ENCODE measurements around the gene PKNOX2. TPM values are rescaled to one million over a fixed set of nuclear protein-coding genes. Genes with fewer than 3 reads are reported as not detected.

Gene PKNOX2
- total and polyA plus RNA-seq, 10 of the 15 experiments (the other 5 are each of a cell fraction or from before 2014, with no cell fraction given): not detected

DNA sequence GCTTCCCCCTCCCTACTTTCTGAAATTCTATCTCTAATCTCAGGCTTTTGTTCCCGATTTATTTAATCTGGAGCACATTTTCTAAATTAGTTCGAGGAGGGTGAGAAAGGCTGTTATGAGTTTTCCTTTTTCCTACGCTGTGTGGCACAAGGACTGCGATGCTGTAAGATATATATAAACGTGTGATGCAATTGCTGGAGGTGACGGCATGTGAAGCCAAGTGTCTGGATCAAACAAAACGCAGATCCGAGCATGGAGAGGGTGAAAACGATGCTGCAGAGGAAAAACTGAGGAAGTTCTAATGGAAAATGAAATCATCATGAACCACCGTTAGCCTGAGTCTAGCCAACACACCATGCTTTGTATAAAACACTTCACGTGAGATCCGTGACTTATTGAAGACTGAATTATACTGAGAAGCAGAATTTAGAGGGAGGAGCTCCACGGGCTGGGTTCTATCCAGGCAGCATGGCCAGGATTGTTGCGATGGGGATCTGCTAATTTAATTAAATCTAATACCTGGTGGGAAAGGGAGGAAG is 4.4 kb downstream of the PKNOX2 start:
- Histone ChIP-seq H3K27ac (ENCODE audit: control insufficient read depth, insufficient read depth) (no peak overlapping the region), H3K4me2 (ENCODE audit: control insufficient read depth, insufficient read depth) (no peak overlapping the region), H3K4me1 (ENCODE audit: control insufficient read depth, insufficient read depth, low read length) (no peaks in the 10 kb centered on the region; the same call in 1 of the 2 replicates), H3K36me3 (ENCODE audit: control insufficient read depth in 2 of 2, insufficient read depth in 2 of 2, low read length in 1 of 2) (no peaks in the 10 kb centered on the region), H2AFZ (ENCODE audit: control insufficient read depth, low read depth, low read length) (no peak overlapping the region), H3K79me2 (ENCODE audit: control insufficient read depth, insufficient read depth, low read length) (no peaks in the 10 kb centered on the region), H3K9me3 (replicated peaks; ENCODE audit: control insufficient read depth, insufficient read depth, low read length) (no peaks in the 10 kb centered on the region), H3K27me3 (replicated peaks in 1 of 2; ENCODE audit: control insufficient read depth in 2 of 2, insufficient read depth in 2 of 2, low read length in 1 of 2) (peaks cover 15 to 32% of the 10 kb centered on the region in 2 experiments), H4K20me1 (ENCODE audit: control insufficient read depth, insufficient read depth) (no peaks in the 10 kb centered on the region), H3K4me3 (no peak overlapping the region), H3K9ac (ENCODE audit: control insufficient read depth, insufficient read depth, low read length) (no peak overlapping the region)
- BruUV-seq (replicated peaks): no TSS peak
- in situ Hi-C loops (cut with MboI) (no loop called here), intact Hi-C loops (cut with micrococcal nuclease; ENCODE audit: unreplicated experiment) (loop anchor here (5.0 kb wide), 1 partner anchor 238 kb away; no protein-coding TSS in a partner anchor)
- DNase-seq (ENCODE audit: low read depth, low spot score) (no peak), FAIRE-seq (no peak), ATAC-seq (no peak)
- ChIA-PET CTCF (no interaction called here), RAD21 (ENCODE audit: unreplicated experiment) (interaction anchor here (1.6 kb wide), 1 partner anchor 176 kb away, joined by 3 read pairs; no protein-coding TSS in a partner anchor), SMC1A (ENCODE audit: uncharacterized antibody, unreplicated experiment) (interaction anchor here (0.7 kb wide), 1 partner anchor 10 kb away, joined by 3 read pairs; no protein-coding TSS in a partner anchor), POLR2A (no interaction called here)
- WGBS (ENCODE audit: insufficient coverage, insufficient replicate concordance, low lambda C conversion rate, missing lambda C conversion rate): 38% methylated on average over 14 of the region's 14 CpGs
- TF ChIP-seq TCF3 (IDR thresholded peaks at IDR 0.05; ENCODE audit: borderline replicate concordance, insufficient read depth, low read depth, low read length) (no peak), MTA2 (IDR thresholded peaks at IDR 0.05; ENCODE audit: low read depth) (no peak), NFXL1 (IDR thresholded peaks at IDR 0.05; ENCODE audit: borderline replicate concordance) (no peak), ZBTB11 (CRISPR knock-in tag; IDR thresholded peaks at IDR 0.05) (no peak), SMC3 (IDR thresholded peaks at IDR 0.05; ENCODE audit: borderline replicate concordance, low read length) (no peak), CHD4 (IDR thresholded peaks at IDR 0.05) (no peak), E2F8 (IDR thresholded peaks at IDR 0.05; ENCODE audit: low read depth, partially characterized antibody) (no peak), KDM1A (IDR thresholded peaks at IDR 0.05; ENCODE audit: borderline replicate concordance) (no peak), ZBED1 (IDR thresholded peaks at IDR 0.05; ENCODE audit: borderline replicate concordance) (no peak)
- TF ChIP-seq, protein P1, sequence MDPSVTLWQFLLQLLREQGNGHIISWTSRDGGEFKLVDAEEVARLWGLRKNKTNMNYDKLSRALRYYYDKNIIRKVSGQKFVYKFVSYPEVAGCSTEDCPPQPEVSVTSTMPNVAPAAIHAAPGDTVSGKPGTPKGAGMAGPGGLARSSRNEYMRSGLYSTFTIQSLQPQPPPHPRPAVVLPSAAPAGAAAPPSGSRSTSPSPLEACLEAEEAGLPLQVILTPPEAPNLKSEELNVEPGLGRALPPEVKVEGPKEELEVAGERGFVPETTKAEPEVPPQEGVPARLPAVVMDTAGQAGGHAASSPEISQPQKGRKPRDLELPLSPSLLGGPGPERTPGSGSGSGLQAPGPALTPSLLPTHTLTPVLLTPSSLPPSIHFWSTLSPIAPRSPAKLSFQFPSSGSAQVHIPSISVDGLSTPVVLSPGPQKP (IDR thresholded peaks at IDR 0.05; ENCODE audit: low read depth, low read length): no peak
- TF ChIP-seq, protein P2, sequence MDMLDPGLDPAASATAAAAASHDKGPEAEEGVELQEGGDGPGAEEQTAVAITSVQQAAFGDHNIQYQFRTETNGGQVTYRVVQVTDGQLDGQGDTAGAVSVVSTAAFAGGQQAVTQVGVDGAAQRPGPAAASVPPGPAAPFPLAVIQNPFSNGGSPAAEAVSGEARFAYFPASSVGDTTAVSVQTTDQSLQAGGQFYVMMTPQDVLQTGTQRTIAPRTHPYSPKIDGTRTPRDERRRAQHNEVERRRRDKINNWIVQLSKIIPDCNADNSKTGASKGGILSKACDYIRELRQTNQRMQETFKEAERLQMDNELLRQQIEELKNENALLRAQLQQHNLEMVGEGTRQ (IDR thresholded peaks at IDR 0.05; ENCODE audit: borderline replicate concordance, low read depth, low read length): no peak
- TF ChIP-seq, protein P3, sequence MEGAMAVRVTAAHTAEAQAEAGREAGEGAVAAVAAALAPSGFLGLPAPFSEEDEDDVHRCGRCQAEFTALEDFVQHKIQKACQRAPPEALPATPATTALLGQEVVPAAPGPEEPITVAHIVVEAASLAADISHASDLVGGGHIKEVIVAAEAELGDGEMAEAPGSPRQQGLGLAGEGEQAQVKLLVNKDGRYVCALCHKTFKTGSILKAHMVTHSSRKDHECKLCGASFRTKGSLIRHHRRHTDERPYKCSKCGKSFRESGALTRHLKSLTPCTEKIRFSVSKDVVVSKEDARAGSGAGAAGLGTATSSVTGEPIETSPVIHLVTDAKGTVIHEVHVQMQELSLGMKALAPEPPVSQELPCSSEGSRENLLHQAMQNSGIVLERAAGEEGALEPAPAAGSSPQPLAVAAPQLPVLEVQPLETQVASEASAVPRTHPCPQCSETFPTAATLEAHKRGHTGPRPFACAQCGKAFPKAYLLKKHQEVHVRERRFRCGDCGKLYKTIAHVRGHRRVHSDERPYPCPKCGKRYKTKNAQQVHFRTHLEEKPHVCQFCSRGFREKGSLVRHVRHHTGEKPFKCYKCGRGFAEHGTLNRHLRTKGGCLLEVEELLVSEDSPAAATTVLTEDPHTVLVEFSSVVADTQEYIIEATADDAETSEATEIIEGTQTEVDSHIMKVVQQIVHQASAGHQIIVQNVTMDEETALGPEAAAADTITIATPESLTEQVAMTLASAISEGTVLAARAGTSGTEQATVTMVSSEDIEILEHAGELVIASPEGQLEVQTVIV (IDR thresholded peaks at IDR 0.05; ENCODE audit: borderline replicate concordance, partially characterized antibody): no peak

Data from GM12878 (cell line).